ENCODE measurements around the gene TTF2. TPM values are rescaled to one million over a fixed set of nuclear protein-coding genes. Genes with fewer than 3 reads are reported as not detected.

The TTF2 gene
- 25.1 TPM for total RNA-seq

DNA sequence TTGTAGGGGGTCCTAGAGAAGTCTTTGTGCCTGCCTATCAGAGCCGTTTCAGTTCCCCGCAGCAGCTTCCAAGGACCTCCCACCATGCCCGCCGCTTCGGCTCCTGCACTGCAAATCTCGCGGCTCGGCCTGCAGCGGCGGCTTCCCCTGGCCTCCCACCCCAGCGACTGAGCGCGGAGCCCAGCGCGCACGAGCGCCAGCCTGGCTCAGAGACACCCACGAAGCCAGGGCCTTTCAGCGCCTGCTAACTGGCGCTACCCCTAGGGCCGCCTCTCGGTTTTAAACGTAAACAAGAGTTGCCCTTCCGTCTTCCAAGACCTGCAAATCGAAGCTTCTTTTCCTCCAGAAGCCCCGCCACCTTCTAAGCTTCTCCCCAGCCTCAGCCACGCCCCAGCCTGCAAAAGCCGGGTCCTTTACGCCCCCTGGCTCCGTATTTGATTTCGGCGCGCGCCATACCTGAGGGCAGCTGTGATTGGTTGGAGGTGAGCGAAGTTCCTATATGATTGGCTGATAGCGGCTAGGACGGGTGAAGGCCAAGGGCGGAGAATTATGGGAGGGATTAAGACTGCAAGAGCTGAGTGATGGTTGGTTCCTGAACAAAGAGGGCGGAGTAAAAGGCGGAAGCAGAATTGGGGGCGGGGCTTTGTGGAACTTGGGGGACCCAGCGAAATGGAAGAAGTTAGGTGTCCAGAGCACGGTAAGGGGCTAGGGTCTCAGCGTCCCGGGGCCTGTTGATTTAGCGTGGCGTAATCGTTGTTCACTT, at the start of gene TTF2:
Gene TTF2 (plus strand): TSS at position 649 of the 763 bp plus-strand sequence. CDS start 21 bp downstream, at position 670.
- DNase-seq (ENCODE audit: low spot score) = peak; percentile 97

DNA sequence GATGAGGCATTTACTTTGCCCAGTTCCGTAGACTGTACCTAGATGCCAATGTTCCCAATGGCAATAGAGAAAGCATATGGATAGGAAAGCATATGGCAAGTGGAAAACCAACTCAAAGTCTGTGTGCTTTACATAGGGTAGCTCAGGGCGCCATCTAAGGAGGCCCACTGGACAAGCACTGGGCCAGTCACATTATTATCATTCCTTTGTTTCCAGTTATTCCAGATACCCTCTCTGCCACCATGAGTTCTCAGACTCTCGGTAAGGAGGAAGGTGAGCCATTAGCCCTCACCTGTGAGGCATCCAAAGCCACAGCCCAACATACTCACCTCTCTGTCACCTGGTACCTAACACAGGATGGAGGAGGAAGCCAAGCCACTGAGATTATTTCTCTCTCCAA, 48.8 kb upstream of the TTF2 start:
- no peak for DNase-seq (ENCODE audit: low spot score)

DNA sequence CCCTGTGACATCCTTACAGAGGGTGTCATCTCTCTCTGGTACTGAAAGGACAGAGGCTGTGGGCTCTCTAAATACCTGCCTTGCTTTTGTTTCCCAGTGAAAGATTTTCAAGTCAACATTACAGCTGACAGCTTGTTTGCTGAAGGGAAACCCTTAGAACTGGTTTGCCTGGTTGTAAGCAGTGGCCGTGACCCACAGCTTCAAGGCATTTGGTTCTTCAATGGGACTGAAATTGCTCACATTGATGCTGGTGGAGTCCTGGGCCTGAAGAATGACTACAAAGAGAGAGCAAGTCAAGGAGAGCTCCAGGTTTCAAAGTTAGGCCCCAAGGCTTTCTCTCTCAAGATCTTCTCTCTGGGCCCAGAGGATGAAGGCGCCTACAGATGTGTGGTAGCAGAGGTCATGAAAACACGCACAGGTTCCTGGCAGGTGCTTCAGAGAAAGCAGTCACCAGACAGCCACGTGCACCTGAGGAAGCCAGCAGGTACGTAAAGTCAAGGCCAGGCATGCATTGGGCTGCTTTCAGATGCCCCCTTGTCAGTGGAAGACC, 46.7 kb upstream of the TTF2 start:
- DNase-seq (ENCODE audit: low spot score) = no peak

- DNase-seq (ENCODE audit: low spot score) = no peak
Measured at GRCh38 chr1:117014209-117014608, 45.9 kb upstream of the TTF2 start.

DNA sequence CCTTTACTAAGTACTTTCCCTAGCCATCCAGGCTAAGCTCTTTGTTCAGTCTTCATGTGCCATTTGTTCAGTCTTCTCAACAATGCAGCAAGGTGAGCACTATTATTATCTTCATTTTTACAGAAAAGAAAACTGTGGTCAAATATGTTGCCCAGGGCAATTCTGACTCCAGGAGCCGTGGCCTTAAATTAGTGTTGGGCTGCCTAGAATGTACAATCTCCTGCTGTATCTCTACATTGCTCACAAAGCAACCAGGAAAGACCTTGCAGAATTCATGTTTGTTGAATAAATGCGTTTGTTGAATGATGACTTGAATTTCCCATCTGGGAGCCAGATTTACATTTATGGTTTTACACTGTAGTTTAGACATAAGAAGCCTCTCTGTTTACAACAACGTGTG, 44.4 kb upstream of the TTF2 start:
- DNase-seq (ENCODE audit: low spot score) = no peak

DNA sequence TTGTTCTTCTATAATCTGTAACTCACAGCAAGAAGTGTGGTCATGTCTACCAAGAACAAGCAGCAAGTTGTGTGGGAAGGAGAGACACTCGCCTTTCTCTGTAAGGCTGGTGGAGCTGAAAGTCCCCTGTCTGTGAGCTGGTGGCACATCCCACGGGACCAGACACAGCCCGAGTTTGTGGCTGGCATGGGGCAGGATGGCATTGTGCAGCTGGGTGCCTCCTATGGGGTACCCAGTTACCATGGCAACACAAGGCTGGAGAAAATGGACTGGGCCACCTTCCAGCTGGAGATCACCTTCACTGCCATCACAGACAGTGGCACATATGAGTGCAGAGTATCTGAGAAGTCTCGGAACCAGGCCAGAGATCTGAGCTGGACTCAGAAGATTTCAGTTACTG, 43.1 kb upstream of the TTF2 start:
- DNase-seq (ENCODE audit: low spot score) = no peak

DNA sequence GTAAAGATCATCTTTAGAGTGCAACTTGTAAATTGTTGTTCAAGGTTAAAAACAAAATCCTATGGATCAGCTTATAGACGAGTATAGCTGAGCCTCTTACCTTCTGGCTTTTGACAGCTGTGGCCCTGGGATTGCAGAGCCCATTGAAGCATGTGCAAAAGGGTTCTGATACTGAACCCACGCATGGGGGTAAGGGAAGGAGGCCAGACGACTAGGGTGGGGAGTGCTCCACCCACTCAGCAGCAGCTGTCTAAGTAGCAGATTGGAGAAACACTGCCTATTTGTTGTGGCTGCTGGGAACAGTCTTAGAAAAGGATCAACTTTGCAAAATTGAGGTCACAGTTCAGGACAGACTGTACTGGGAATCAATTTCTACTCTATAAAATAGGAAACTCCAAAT, 42.5 kb upstream of the TTF2 start:
- no peak for DNase-seq (ENCODE audit: low spot score)

- DNase-seq (ENCODE audit: low spot score) = no peak
Measured at GRCh38 chr1:117020526-117021156, 39.5 kb upstream of the TTF2 start.

- no peak for DNase-seq (ENCODE audit: low spot score)
Measured at GRCh38 chr1:117022114-117022513, 38.0 kb upstream of the TTF2 start.

DNA sequence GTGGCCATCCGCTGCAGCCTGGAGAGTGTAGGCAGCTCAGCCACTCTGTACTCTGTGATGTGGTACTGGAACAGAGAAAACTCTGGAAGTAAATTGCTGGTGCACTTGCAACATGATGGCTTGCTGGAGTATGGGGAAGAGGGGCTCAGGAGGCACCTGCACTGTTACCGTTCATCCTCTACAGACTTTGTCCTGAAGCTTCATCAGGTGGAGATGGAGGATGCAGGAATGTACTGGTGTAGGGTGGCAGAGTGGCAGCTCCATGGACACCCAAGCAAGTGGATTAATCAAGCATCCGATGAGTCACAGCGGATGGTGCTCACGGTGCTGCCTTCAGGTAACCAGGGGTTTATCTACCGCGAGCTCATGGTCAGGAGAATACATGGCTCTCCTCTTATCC, 34.6 kb upstream of the TTF2 start:
- no peak for DNase-seq (ENCODE audit: low spot score)

DNA sequence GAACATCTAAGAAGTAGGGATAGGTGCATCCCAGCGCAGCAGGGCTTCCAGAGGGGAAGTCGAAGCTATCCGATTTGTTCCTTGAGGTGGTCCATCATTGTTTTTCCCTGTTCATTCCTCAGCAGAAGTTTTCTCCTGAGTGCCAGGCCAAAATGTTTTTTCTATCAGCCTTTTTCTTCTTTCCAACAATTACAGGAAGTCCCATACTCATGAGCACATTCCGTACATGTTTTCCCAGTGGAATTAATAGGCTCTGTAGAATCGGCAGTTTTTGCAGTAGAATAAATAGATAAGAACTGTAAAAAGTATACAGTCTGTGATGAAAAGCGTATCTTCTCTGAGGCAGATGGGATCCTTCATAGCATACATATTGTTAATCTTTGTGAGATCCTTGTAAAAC, 33.8 kb upstream of the TTF2 start:
- no peak for DNase-seq (ENCODE audit: low spot score)

- DNase-seq (ENCODE audit: low spot score) = no peak
Measured at GRCh38 chr1:117029685-117030084, 30.4 kb upstream of the TTF2 start.

GRCh38 chr1:117030271-117030877, 29.8 kb upstream of the TTF2 start:
- DNase-seq (ENCODE audit: low spot score) = no peak

GRCh38 chr1:117032266-117032665, 27.9 kb upstream of the TTF2 start:
- no peak for DNase-seq (ENCODE audit: low spot score)

GRCh38 chr1:117032681-117033539, 27.2 kb upstream of the TTF2 start:
- DNase-seq (ENCODE audit: low spot score) = no peak

DNA sequence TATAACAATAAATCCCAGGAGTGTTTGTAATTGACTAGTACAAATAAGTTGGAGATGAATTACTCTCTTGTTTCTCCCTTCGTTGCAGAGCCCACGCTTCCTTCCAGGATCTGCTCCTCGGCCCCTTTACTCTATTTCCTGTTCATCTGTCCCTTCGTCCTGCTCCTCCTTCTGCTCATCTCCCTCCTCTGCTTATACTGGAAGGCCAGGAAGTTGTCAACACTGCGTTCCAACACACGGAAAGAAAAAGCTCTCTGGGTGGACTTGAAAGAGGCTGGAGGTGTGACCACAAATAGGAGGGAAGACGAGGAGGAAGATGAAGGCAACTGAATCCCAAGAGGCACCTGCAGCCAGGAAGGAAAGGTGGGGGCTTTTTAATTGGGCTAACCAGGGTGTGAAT, 26.4 kb upstream of the TTF2 start:
- no peak for DNase-seq (ENCODE audit: low spot score)

DNA sequence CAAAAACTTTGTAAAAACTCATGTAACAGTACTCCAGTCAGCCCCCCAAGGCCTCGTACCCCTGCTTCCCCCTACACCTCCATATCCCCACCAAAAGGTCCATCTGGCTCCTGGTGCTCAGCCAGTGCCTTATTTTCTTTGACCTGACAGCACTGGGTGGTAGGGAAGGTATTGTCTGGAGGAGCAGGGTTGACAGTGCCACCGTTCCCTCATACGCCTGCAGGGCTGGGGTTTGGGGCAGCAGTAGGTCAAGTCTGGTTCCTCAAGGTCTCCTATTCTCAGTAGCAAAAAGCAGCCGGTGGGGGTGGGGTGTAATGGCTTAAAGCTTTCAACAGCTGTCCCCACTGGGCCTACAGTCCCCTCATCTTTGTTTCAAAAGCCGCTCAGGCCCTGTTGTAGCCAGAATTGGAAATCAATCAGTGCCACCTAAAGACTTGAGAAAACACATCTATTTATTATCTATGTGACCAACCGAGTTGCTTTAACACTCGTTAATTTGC, 25.3 kb upstream of the TTF2 start:
- no peak for DNase-seq (ENCODE audit: low spot score)

DNA sequence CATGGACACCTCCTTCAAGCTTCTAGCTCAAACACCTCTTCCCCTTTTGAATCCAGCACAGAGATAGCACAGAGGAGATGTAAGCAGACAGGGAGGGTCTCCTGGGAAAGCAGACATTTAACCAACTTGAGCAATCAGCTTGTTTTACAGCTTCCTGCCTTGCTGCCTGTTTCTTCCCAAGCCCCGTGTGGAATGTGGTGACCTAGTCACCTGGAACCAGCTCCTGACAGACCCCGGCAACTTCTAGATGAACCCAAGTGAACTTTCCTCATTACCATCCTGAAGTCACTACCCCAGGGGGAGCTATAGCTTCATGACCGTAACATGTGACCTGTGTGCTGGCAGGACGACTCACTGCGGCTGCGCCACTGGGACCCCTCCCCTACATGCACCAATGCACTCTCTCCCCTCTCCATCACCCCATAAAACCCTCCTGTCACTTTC, 24.1 kb upstream of the TTF2 start:
- no peak for DNase-seq (ENCODE audit: low spot score)

DNA sequence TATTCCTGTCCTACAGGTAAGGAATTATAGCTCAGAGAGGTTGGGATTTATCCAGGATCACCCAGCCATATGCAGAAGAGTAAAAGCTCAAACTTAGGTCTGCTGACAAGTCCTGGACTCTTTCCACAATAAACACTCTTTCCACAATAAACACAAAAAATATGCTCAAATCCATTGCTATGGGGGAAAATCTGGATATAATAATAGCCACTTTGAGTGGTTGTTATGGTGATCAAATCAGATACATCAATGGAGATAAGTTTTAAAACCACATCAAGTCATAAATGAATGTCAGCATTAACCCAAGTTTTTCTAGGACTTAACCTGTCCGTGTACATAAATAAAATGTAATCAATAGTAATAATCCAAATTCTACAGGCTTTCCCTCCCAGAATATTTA, 22.3 kb upstream of the TTF2 start:
- no peak for DNase-seq (ENCODE audit: low spot score)

- DNase-seq (ENCODE audit: low spot score) = no peak
Measured at GRCh38 chr1:117038236-117038635, 21.9 kb upstream of the TTF2 start.

DNA sequence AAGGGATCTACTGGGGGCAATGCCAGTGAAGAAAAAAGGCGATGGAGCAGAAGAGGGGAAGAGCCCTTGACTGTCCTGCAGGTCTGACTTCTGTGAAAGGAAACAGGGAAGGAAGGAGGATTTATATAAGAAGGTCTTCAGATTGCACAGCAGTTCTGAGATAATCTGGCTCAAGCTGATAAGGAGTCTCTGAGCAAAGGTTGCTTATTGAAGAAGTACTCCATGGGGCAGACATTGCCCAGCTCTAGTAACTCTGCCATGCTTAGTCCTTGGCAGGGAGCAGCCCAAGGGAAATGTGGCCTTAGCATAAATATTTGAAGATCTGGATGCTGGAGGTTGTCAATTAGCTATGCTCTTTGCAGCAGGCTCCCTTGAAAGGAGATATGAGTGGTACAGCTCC, 15.9 kb upstream of the TTF2 start:
- no peak for DNase-seq (ENCODE audit: low spot score)

GRCh38 chr1:117045644-117046043, 14.5 kb upstream of the TTF2 start:
- DNase-seq (ENCODE audit: low spot score) = no peak
